Measurements from ENCODE around the gene PHACTR3.

The PHACTR3 gene

DNA sequence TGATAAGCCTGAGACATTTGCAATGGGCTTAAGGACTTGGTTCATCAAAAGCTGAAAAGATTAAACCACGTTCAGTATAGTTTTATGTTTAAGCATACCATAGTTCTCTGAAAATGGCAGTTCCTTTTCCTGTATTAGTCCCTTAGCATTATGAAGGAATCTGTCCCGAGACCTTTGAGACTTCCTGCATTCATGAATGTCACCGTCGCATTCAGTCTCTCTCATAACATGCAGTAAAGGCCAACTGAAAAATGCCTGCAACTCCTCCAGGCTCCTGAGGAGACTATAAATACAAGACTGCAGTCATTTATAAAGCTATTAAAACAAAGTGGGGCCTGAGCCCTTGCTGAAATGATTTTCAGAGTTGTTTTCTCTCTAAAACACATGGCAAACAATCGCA lies 200.0 kb downstream of the PHACTR3 start:
- DNase-seq (ENCODE audit: low read depth), result no peak
- TF ChIP-seq, protein P1, sequence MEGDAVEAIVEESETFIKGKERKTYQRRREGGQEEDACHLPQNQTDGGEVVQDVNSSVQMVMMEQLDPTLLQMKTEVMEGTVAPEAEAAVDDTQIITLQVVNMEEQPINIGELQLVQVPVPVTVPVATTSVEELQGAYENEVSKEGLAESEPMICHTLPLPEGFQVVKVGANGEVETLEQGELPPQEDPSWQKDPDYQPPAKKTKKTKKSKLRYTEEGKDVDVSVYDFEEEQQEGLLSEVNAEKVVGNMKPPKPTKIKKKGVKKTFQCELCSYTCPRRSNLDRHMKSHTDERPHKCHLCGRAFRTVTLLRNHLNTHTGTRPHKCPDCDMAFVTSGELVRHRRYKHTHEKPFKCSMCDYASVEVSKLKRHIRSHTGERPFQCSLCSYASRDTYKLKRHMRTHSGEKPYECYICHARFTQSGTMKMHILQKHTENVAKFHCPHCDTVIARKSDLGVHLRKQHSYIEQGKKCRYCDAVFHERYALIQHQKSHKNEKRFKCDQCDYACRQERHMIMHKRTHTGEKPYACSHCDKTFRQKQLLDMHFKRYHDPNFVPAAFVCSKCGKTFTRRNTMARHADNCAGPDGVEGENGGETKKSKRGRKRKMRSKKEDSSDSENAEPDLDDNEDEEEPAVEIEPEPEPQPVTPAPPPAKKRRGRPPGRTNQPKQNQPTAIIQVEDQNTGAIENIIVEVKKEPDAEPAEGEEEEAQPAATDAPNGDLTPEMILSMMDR (IDR thresholded peaks at IDR 0.05; ENCODE audit: low read depth, low read length, missing control alignments), result no peak
- no peak overlapping the region for H3K4me3 ChIP-seq (ENCODE audit: low read depth, low read length)

GRCh38 chr20:59804871-59805665 lies 200.7 kb downstream of the PHACTR3 start:
- TF ChIP-seq, protein P1 (IDR thresholded peaks at IDR 0.05; ENCODE audit: low read depth, low read length, missing control alignments), result no peak
- no peak for DNase-seq (ENCODE audit: low read depth)
- H3K4me3 ChIP-seq (ENCODE audit: low read depth, low read length), result no peak overlapping the region

DNA sequence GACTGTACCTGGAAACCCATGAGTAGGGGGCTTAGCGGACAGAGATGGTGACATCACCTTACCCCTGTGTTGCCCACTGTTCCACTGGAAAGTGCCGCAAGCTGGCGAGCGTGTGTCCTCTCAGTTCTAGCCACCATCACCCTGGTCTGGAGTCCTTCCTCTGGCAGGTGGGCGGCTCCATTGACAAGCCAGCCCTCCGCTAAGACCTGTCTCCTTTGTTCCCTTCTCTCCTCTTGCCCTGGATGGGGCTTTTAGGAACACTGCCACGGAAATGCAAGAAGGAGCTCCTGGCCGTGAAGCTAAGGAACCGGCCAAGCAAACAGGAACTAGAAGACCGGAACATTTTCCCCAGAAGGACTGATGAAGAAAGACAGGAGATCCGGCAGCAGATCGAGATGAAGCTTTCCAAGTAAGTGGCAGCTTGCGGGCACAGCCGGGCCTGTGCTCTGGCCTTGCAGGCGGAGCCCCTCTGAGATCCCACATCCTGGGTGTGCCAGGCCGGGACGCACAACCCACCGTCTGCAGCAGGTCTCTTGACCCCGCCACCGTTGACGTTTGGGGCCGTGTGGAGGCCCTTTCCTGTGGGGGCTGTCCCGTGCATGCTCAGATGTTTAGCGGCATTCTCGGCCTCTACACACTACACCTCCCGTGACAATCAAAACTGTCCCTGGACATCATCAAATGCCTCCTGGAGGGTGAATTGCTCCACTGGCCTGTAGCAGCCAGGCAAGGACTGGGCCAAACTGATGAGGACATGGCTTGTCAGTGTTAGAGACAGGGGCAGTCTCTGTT lies 201.6 kb downstream of the PHACTR3 start:
- no peak for DNase-seq (ENCODE audit: low read depth)
- H3K4me3 ChIP-seq (ENCODE audit: low read depth, low read length), result no peak overlapping the region
- TF ChIP-seq, protein P1 (IDR thresholded peaks at IDR 0.05; ENCODE audit: low read depth, low read length, missing control alignments), result no peak

- TF ChIP-seq, protein P1 (IDR thresholded peaks at IDR 0.05; ENCODE audit: low read depth, low read length, missing control alignments), result no peak
- no peak overlapping the region for H3K4me3 ChIP-seq (ENCODE audit: low read depth, low read length)
- no peak for DNase-seq (ENCODE audit: low read depth)
Observed at GRCh38 chr20:59806578-59806975, 202.2 kb downstream of the PHACTR3 start.

DNA sequence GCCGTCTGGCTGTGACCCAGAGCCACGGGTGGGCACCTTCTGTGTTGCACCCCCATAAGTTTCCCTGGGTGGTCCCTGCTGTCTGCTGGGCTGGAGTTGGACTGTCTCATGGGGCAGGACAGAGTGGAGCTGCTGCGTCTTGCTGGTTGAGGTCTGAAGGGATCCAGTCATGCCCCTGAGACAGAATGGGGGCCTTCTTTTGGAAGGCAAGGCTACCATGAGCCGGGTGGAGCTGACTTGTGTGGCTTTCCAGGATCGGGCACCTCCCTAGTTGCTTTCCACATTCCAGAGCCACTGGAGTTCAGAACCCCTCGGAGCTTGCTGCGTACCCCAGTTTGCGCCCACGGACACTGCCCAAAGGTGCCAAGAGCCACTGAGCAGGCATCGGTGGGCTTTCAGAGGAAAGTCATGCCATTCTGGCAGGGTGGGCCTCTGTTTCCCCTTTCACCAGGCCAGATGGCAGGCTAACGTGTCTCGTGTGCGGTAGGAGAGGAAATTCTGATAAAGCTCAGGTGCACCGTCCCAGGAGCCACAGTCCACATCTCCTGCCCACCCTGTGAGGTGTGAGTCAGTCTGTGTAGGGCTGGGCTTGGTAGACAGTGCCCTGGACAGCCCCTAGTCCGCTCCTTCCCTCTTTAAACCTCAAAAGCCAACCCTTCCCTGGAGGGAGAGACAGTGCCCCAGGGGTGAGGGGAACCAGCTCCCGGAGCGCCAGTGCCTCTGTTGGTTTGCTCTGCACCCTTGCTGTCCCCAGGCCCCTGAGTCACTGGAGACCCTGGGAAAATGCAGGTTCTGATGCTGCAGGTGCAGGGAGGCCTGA lies 203.8 kb downstream of the PHACTR3 start:
- TF ChIP-seq, protein P1 (IDR thresholded peaks at IDR 0.05; ENCODE audit: low read depth, low read length, missing control alignments), result no peak
- no peak overlapping the region for H3K4me3 ChIP-seq (ENCODE audit: low read depth, low read length)
- no peak for DNase-seq (ENCODE audit: low read depth)

DNA sequence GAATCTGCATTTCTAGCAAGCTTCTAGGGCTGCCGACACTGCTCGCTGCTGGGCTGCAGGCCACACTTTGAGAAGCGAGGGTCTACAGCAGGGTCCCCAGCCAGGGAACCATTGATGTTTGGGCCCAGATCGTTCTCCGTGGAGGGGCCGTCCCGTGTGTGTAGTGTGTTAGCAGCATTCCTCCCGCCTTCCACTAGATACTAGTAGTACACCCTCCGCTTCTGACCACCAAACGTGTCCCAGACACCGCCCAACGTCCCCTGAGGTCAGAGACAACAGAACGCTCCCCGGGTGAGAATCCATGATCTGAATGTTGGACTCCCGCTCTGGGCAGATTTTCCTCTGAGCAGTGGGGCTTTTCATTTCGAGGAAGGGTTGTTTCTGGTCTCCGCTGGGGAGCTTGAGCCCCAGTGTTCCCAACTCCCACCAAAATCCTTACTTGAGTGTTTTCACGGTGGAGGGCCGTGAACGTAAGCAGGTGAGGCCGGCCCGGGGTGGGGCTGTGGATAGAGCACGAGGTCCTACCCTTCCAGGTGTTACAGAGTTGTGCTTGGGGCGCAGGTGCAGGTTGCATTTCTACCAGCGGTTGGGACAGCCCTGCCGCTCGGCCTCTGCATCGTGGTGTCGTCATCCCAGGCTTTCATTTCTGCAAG lies 204.5 kb downstream of the PHACTR3 start:
- no peak overlapping the region for H3K4me3 ChIP-seq (ENCODE audit: low read depth, low read length)
- TF ChIP-seq, protein P1 (IDR thresholded peaks at IDR 0.05; ENCODE audit: low read depth, low read length, missing control alignments), result no peak
- DNase-seq (ENCODE audit: low read depth), result no peak

All from GM12864 (cell line).